Measurements from ENCODE around the gene BLOC1S4.
A peak's percentile ranks its signal among the peaks of the same experiment; 100 is the strongest.

BLOC1S4 gene

GRCh38 chr4:6692806-6693205, 23.2 kb upstream of the BLOC1S4 start:
- DNase-seq, result no peak

- no peak for DNase-seq
Measured at GRCh38 chr4:6693231-6694176, 22.5 kb upstream of the BLOC1S4 start, which contains the start of gene S100P. S100P (plus strand) TSS chr4:6693878; CDS start chr4:6693933, 55 bp downstream.

GRCh38 chr4:6694177-6694901, 21.6 kb upstream of the BLOC1S4 start:
- DNase-seq, result no peak

- peak; percentile 62 for DNase-seq
Measured at GRCh38 chr4:6695660-6696610, 20.0 kb upstream of the BLOC1S4 start.

- DNase-seq, result no peak
Measured at GRCh38 chr4:6696611-6697010, 19.4 kb upstream of the BLOC1S4 start.

GRCh38 chr4:6697131-6697530, 18.8 kb upstream of the BLOC1S4 start:
- DNase-seq, result no peak

GRCh38 chr4:6699388-6699787, 16.6 kb upstream of the BLOC1S4 start:
- DNase-seq, result no peak

- DNase-seq, result no peak
Measured at GRCh38 chr4:6699903-6700302, 16.1 kb upstream of the BLOC1S4 start.

- DNase-seq, result no peak
Measured at GRCh38 chr4:6701371-6701770, 14.6 kb upstream of the BLOC1S4 start.

GRCh38 chr4:6702761-6703160, 13.2 kb upstream of the BLOC1S4 start:
- no peak for DNase-seq

- no peak for DNase-seq
Measured at GRCh38 chr4:6703786-6704185, 12.2 kb upstream of the BLOC1S4 start.

- DNase-seq, result no peak
Measured at GRCh38 chr4:6705646-6706045, 10.3 kb upstream of the BLOC1S4 start.

- no peak for DNase-seq
Measured at GRCh38 chr4:6706173-6706572, 9.8 kb upstream of the BLOC1S4 start.

- DNase-seq, result peak; percentile 96
Measured at GRCh38 chr4:6709230-6710114, 6.5 kb upstream of the BLOC1S4 start, which contains the start of gene MRFAP1L1. MRFAP1L1 (minus strand) TSS chr4:6709865; CDS start chr4:6709629, 236 bp downstream.

GRCh38 chr4:6710282-6710681, 5.7 kb upstream of the BLOC1S4 start:
- no peak for DNase-seq

GRCh38 chr4:6710996-6711395, 5.0 kb upstream of the BLOC1S4 start:
- DNase-seq, result no peak

- DNase-seq, result no peak
Measured at GRCh38 chr4:6714954-6715353, 1.0 kb upstream of the BLOC1S4 start.

GRCh38 chr4:6715704-6716017, 313 bp upstream of the BLOC1S4 start:
- no peak for DNase-seq

GRCh38 chr4:6716958-6717655, 1.1 kb downstream of the BLOC1S4 start:
- DNase-seq, result no peak

GRCh38 chr4:6718932-6719610, 3.1 kb downstream of the BLOC1S4 start:
- no peak for DNase-seq
